ENCODE measurements around the gene EXOC7.

EXOC7 gene

GRCh38 chr17:76075364-76076145, 28.0 kb downstream of the EXOC7 start:
- in situ Hi-C loops (cut with MboI; ENCODE audit: low pct_unique_long_range_greater_than_20kb, low sequenced_read_pairs, unreplicated experiment), result no loop called here
- no peak for DNase-seq (ENCODE audit: low spot score)
- TF ChIP-seq CTCF (IDR thresholded peaks at IDR 0.05; ENCODE audit: extremely low read depth, insufficient read depth, missing control alignments), result no peak

- TF ChIP-seq CTCF (IDR thresholded peaks at IDR 0.05; ENCODE audit: extremely low read depth, insufficient read depth, missing control alignments), result no peak
- in situ Hi-C loops (cut with MboI; ENCODE audit: low pct_unique_long_range_greater_than_20kb, low sequenced_read_pairs, unreplicated experiment), result no loop called here
- DNase-seq (ENCODE audit: low spot score), result no peak
Measured at GRCh38 chr17:76074390-76075363, 28.9 kb downstream of the EXOC7 start, which contains the start of gene GALR2. Gene GALR2, plus strand, starts transcription at chr17:76074781. Its CDS starts 103 bp downstream, at chr17:76074884.

- in situ Hi-C loops (cut with MboI; ENCODE audit: low pct_unique_long_range_greater_than_20kb, low sequenced_read_pairs, unreplicated experiment), result no loop called here
- peak; percentile 97 for DNase-seq (ENCODE audit: low spot score)
- TF ChIP-seq CTCF (IDR thresholded peaks at IDR 0.05; ENCODE audit: extremely low read depth, insufficient read depth, missing control alignments), result no peak
Measured at GRCh38 chr17:76072148-76072858, 31.3 kb downstream of the EXOC7 start, which contains the start of gene SRP68. Gene SRP68, minus strand, starts transcription at chr17:76072517. Its CDS starts 26 bp downstream, at chr17:76072491.

GRCh38 chr17:76071531-76072147, 31.9 kb downstream of the EXOC7 start:
- in situ Hi-C loops (cut with MboI; ENCODE audit: low pct_unique_long_range_greater_than_20kb, low sequenced_read_pairs, unreplicated experiment), result no loop called here
- DNase-seq (ENCODE audit: low spot score), result peak; percentile 76

GRCh38 chr17:76065775-76066174, 37.8 kb downstream of the EXOC7 start:
- in situ Hi-C loops (cut with MboI; ENCODE audit: low pct_unique_long_range_greater_than_20kb, low sequenced_read_pairs, unreplicated experiment), result no loop called here
- TF ChIP-seq CTCF (IDR thresholded peaks at IDR 0.05; ENCODE audit: extremely low read depth, insufficient read depth, missing control alignments), result no peak
- DNase-seq (ENCODE audit: low spot score), result no peak

More at GRCh38 chr17:76071531-76072147, 31.9 kb downstream of the EXOC7 start:
- no peak for TF ChIP-seq CTCF (IDR thresholded peaks at IDR 0.05; ENCODE audit: extremely low read depth, insufficient read depth, missing control alignments)
